Colonic mucosa (tissue), 4 donors: Measurements from ENCODE around the gene RSPO3. TPM values are rescaled to one million over a fixed set of nuclear protein-coding genes. Genes with fewer than 3 reads are reported as not detected.

Experiments
- DNase-seq: peaks from one replicate; pipeline ENCODE4 v3.0.0-alpha.2; 2020
- H3K27ac ChIP-seq: fragments of 200-600 bp; one replicate; pipeline ENCODE4 v1.8.0; 2021
- H3K27me3 ChIP-seq: fragments of 200-600 bp; one replicate; pipeline ENCODE4 v1.8.0; 2021
- H3K36me3 ChIP-seq: fragments of 200-600 bp; one replicate; pipeline ENCODE4 v1.8.0; 2021
- H3K4me1 ChIP-seq: fragments of 200-600 bp; one replicate; pipeline ENCODE4 v1.8.0; 2021; ENCODE audit warnings: mild to moderate bottlenecking
- H3K4me3 ChIP-seq: fragments of 200-600 bp; one replicate; pipeline ENCODE4 v1.8.0; 2021
- H3K9ac ChIP-seq, 2 donors: one replicate each; pipeline ENCODE4 v1.7.0; 2013; ENCODE audit warnings: control low read depth in 2 of 2, low read depth in 2 of 2, low read length in 2 of 2
- H3K9me3 ChIP-seq: fragments of 200-600 bp; one replicate; pipeline ENCODE4 v1.8.0; 2021
- intact Hi-C: fragments of 100-400 bp; cut with DNase I; formaldehyde crosslinking; loops from one replicate; pipeline ENCODE4 v1.14.1; 2022
- total RNA-seq, 2 donors: library from RNA; stranded (reverse); fragmentation: NEBNext Ultra II Directional in 1 of 2; extraction: Animal tissue kit (Norgen Biotek cat#: 25700) in 1 of 2; gene quantifications; one replicate each; pipeline ENCODE4 v1.2.1, GENCODE V29; 2021
- TF ChIP-seq, protein P1 (sequence below): fragments of 200-600 bp; IDR thresholded peaks from one replicate; pipeline ENCODE4 v1.8.0; 2022; ENCODE audit warnings: antibody characterized with exemption, mild to moderate bottlenecking
- donor health status: healthy.
- donor health status: DM: no; HTN: no; CAD: no.
- donor health status: DM: no; HTN: no; CAD: no.

The RSPO3 gene
- total RNA-seq, 2 donors from 2014 or later = 1.8 to 4.4 TPM

DNA sequence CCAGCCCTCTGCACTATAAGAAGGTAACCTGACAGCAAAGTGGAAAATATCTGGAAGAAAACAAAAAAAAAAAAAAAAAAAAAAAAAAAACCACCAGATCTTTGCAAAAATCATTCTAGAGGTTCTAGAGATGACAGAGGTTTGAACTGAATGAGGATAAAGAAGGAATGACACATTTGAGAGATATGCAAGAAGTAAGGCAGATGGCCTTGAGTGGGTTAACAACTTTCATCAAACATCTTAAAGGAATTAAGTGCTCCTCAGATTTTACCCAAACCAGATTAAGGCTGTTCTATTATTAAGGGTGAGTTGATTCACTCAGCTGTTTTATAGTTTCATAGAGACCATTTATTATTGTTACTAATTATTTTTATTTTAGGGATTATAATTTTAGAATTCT is 62.0 kb downstream of the RSPO3 start:
- TF ChIP-seq, protein P1, sequence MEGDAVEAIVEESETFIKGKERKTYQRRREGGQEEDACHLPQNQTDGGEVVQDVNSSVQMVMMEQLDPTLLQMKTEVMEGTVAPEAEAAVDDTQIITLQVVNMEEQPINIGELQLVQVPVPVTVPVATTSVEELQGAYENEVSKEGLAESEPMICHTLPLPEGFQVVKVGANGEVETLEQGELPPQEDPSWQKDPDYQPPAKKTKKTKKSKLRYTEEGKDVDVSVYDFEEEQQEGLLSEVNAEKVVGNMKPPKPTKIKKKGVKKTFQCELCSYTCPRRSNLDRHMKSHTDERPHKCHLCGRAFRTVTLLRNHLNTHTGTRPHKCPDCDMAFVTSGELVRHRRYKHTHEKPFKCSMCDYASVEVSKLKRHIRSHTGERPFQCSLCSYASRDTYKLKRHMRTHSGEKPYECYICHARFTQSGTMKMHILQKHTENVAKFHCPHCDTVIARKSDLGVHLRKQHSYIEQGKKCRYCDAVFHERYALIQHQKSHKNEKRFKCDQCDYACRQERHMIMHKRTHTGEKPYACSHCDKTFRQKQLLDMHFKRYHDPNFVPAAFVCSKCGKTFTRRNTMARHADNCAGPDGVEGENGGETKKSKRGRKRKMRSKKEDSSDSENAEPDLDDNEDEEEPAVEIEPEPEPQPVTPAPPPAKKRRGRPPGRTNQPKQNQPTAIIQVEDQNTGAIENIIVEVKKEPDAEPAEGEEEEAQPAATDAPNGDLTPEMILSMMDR = no peak

DNA sequence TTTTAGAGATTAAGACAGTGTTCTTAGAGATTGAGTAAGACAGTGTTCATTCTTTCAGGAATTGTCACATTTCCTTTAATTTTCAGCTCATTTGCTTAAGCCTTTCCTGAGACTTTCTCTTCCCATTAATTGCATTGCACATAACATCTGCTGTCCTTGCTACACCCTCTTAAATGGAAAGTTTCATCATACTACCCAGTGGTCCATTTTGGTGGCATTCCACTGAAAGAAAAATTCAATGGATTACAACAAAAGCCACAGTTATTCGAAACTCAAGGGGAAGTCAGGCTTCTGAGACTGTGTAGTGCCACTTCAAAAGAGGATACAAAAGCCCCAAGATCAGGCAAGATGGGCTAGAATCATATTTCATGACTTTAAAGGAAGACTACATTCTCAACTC is 64.0 kb downstream of the RSPO3 start:
- Histone ChIP-seq H3K27ac (no peak overlapping the region), H3K4me1 (no peaks in the 10 kb centered on the region), H3K4me3 (no peak overlapping the region), H3K36me3 (no peaks in the 10 kb centered on the region), H3K9ac (no peak overlapping the region), H3K9me3 (no peaks in the 10 kb centered on the region), H3K27me3 (no peaks in the 10 kb centered on the region)
- TF ChIP-seq, protein P1 = no peak
- intact Hi-C loops = no loop called here
- DNase-seq = no peak

More for the DNA sequence above, 62.0 kb downstream of the RSPO3 start:
- no peaks in the 10 kb centered on the region for H3K36me3 ChIP-seq
- H3K27ac ChIP-seq = no peak overlapping the region
- no peaks in the 10 kb centered on the region for H3K4me1 ChIP-seq
- H3K9me3 ChIP-seq = no peaks in the 10 kb centered on the region
- intact Hi-C loops = no loop called here
- no peak overlapping the region for H3K4me3 ChIP-seq
- no peaks in the 10 kb centered on the region for H3K27me3 ChIP-seq
- no peak overlapping the region for H3K9ac ChIP-seq
- DNase-seq = no peak

DNA sequence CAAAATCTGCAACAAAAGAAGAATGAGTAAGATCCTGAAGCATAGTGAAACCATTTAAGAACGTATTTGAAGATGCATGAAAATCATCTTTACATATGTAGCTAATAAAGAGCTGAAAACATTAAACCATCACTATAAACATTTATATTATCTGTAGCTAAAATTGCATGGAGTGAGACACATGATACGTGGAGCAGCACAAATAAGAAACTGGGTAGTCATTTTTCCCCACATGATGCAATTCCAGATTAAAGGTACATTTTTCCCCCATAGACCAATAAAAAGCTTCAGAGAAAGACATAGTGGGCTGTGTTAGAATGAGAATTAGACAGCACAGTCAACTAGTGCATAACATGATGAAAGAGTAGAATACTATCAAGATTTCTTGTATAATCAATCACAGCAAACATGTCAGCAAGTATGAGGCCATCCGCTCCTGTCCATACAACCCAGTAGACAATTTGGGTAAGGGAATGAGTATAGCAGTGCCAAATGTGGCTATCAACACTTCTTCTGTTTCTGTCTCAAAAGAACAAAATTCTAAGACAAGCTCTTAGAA is 67.0 kb downstream of the RSPO3 start:
- H3K27ac ChIP-seq = no peak overlapping the region
- no peaks in the 10 kb centered on the region for H3K36me3 ChIP-seq
- DNase-seq = no peak
- no peaks in the 10 kb centered on the region for H3K9me3 ChIP-seq
- H3K4me3 ChIP-seq = no peak overlapping the region
- no peaks in the 10 kb centered on the region for H3K27me3 ChIP-seq
- H3K9ac ChIP-seq = no peak overlapping the region
- H3K4me1 ChIP-seq = no peaks in the 10 kb centered on the region
- intact Hi-C loops = loop anchor here (5.0 kb wide), 1 partner anchor 352 kb away; no protein-coding TSS in a partner anchor
- TF ChIP-seq, protein P1 = no peak

DNA sequence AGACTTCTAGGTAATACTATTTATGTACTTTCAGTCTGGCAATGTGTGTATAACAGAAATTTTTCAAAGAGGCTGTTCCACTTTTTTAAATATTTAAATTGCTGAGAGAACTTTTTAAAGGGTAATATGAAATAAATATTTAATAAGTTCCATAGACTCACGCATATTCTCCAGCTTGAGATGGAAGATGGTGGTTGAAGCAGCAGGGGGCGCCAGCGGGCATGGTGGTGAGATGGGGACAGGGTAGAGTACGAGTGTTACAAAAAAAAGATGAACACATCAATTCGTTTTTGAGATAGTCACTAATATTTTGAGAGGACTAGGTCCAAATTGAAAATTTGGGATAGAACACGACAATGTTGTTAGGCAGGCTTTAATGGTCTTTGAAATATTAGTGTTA is 68.4 kb downstream of the RSPO3 start:
- TF ChIP-seq, protein P1 = no peak

DNA sequence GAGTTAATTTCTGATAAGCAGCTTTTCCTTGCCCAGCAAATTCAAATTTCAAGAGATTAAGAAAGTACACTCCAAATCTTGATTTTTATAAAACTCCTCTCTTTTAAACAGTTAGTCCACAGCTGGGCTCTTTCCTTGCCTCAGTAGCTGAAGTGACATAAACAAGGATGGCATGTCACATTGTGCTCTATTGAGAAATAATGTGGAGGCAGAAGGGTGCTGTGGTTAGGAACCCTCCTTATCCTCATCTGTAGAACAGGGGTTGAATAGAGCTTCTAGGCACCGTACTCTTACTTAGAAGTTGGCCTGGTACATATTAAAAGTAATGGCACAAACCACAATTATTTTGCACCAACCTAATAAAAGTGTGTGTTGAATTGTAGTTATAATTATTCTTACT is 70.3 kb downstream of the RSPO3 start:
- intact Hi-C loops = loop anchor here (5.0 kb wide), 1 partner anchor 349 kb away; no protein-coding TSS in a partner anchor
- TF ChIP-seq, protein P1 = no peak
- H3K4me1 ChIP-seq = no peaks in the 10 kb centered on the region
- no peak overlapping the region for H3K9ac ChIP-seq
- H3K27ac ChIP-seq = no peak overlapping the region
- H3K36me3 ChIP-seq = no peaks in the 10 kb centered on the region
- H3K27me3 ChIP-seq = no peaks in the 10 kb centered on the region
- no peak for DNase-seq
- no peaks in the 10 kb centered on the region for H3K9me3 ChIP-seq
- no peak overlapping the region for H3K4me3 ChIP-seq

More for the DNA sequence above, 68.4 kb downstream of the RSPO3 start:
- H3K9ac ChIP-seq = no peak overlapping the region
- H3K36me3 ChIP-seq = no peaks in the 10 kb centered on the region
- H3K4me1 ChIP-seq = no peaks in the 10 kb centered on the region
- no peak overlapping the region for H3K4me3 ChIP-seq
- H3K9me3 ChIP-seq = no peaks in the 10 kb centered on the region
- intact Hi-C loops = loop anchor here (5.0 kb wide), 1 partner anchor 350 kb away; no protein-coding TSS in a partner anchor
- peak; percentile 64 for DNase-seq
- H3K27ac ChIP-seq = no peak overlapping the region
- no peaks in the 10 kb centered on the region for H3K27me3 ChIP-seq
